ENCODE measurements around the gene TMEM126B. TPM values are rescaled to one million over a fixed set of nuclear protein-coding genes. Genes with fewer than 3 reads are reported as not detected.

TMEM126B gene
- total and polyA plus RNA-seq, 2 of the 13 experiments (the other 11 are each of a cell fraction or from before 2014, with no cell fraction given), result 33.6 to 54.8 TPM

DNA sequence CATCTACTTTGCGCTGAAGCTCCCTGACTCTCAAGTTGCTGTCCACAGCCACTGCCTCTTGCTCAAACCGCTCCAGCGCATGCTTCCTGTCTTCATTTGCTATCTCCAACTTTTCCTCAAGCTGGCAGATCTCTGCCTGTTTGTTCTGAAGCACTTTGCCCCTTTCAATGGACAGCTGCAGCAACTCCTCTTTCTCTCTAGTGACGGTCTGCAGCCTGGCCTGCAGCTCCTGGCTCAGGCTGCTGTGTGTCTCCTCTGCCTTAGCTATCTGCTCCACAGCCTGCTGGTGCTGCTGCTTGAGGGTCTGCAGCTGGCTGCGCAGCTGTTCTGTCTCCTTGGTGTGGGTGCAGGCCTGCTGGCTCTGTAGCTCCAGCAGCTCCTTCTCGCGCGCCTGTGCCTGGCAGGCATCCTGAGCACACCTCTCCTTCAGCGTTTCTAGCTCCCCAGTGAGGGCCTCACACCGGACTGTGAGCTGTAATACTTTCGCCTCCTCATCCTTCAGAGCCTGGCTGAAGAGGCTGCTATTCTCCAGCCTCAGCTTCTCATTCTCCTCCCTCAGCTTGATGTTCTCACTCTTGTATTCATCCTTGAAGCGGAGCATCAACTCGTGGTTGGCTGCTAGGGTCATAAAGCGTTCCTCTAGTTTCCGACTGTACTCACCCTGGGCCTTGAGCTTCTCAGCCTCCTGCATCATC is 56.9 kb downstream of the TMEM126B start (continued):
- no peak for TF ChIP-seq AFF4 (CRISPR knock-in tag; IDR thresholded peaks at IDR 0.05)
- no peak for TF ChIP-seq XBP1 (CRISPR knock-in tag; IDR thresholded peaks at IDR 0.05)
- TF ChIP-seq GATAD2A (CRISPR knock-in tag; IDR thresholded peaks at IDR 0.05), result no peak
- TF ChIP-seq SAP130 (CRISPR knock-in tag; IDR thresholded peaks at IDR 0.05; ENCODE audit: low read depth), result 0 out of 2 replicates have a peak, but pooled peaks have one; percentile 16
- no peak for TF ChIP-seq SMAD1 (CRISPR knock-in tag; IDR thresholded peaks at IDR 0.05; ENCODE audit: borderline replicate concordance, low read depth)
- TF ChIP-seq, protein P1, sequence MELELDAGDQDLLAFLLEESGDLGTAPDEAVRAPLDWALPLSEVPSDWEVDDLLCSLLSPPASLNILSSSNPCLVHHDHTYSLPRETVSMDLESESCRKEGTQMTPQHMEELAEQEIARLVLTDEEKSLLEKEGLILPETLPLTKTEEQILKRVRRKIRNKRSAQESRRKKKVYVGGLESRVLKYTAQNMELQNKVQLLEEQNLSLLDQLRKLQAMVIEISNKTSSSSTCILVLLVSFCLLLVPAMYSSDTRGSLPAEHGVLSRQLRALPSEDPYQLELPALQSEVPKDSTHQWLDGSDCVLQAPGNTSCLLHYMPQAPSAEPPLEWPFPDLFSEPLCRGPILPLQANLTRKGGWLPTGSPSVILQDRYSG (CRISPR knock-in tag; IDR thresholded peaks at IDR 0.05), result no peak
- TF ChIP-seq, protein P2, sequence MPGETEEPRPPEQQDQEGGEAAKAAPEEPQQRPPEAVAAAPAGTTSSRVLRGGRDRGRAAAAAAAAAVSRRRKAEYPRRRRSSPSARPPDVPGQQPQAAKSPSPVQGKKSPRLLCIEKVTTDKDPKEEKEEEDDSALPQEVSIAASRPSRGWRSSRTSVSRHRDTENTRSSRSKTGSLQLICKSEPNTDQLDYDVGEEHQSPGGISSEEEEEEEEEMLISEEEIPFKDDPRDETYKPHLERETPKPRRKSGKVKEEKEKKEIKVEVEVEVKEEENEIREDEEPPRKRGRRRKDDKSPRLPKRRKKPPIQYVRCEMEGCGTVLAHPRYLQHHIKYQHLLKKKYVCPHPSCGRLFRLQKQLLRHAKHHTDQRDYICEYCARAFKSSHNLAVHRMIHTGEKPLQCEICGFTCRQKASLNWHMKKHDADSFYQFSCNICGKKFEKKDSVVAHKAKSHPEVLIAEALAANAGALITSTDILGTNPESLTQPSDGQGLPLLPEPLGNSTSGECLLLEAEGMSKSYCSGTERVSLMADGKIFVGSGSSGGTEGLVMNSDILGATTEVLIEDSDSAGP (CRISPR knock-in tag; IDR thresholded peaks at IDR 0.05; ENCODE audit: borderline replicate concordance), result peak; percentile 47; the same call in 1 of the 2 replicates
- peak; percentile 18; the same call in 1 of the 2 replicates for TF ChIP-seq HNF4A (CRISPR knock-in tag; IDR thresholded peaks at IDR 0.05)
- TF ChIP-seq MTERF4 (CRISPR knock-in tag; IDR thresholded peaks at IDR 0.05), result peak; percentile 43; the same call in 1 of the 2 replicates
- peak; percentile 18; the same call in 1 of the 2 replicates for TF ChIP-seq SALL1 (CRISPR knock-in tag; IDR thresholded peaks at IDR 0.05)
- TF ChIP-seq ZNF737 (CRISPR knock-in tag; IDR thresholded peaks at IDR 0.05; ENCODE audit: borderline replicate concordance), result peak; percentile 10; the same call in 1 of the 2 replicates
- peak; percentile 59 for TF ChIP-seq ZNF687 (CRISPR knock-in tag; IDR thresholded peaks at IDR 0.05)
- no peak for TF ChIP-seq PHB2 (IDR thresholded peaks at IDR 0.05; ENCODE audit: partially characterized antibody)
- TF ChIP-seq ZNF292 (CRISPR knock-in tag; IDR thresholded peaks at IDR 0.05; ENCODE audit: borderline replicate concordance, low read depth), result peak; percentile 90
- TF ChIP-seq NONO (IDR thresholded peaks at IDR 0.05), result no peak
- no peak for TF ChIP-seq NONO (CRISPR knock-in tag; conservative IDR thresholded peaks at IDR 0.05)
- TF ChIP-seq XRCC5 (optimal IDR thresholded peaks at IDR 0.05; ENCODE audit: low read length), result peak; percentile 28
- no peak for TF ChIP-seq GPN1 (CRISPR knock-in tag; IDR thresholded peaks at IDR 0.05; ENCODE audit: borderline replicate concordance)
